HCT116 (cell line): ENCODE measurements around the gene NOTUM. TPM values are rescaled to one million over a fixed set of nuclear protein-coding genes. Genes with fewer than 3 reads are reported as not detected.

Experiments
- ATAC-seq: fragments of 200-7000 bp; cut with Tn5 transposase; 2 replicates; pipeline ENCODE4 v1.9.1; 2020; ENCODE audit warnings: mild to moderate bottlenecking, moderate library complexity
- BruUV-seq: library from RNA; stranded (reverse); fragments of 400-500 nt; replicated peaks from 2 replicates; lab custom pipeline; 2021; lab: Mats Ljungman, UMichigan
- CTCF ChIA-PET: fragments of 300-600 bp; sonication (Branson Sonifier 250); formaldehyde crosslinking; loops from one replicate; lab custom pipeline; 2021; ENCODE audit warnings: antibody characterized with exemption; lab: Charles Lee
- POLR2A ChIA-PET: fragments of 300-600, 350-600 bp; sonication (Branson Sonifier 250); formaldehyde crosslinking; loops from one replicate; lab custom pipeline; 2021; ENCODE audit warnings: antibody characterized with exemption; lab: Charles Lee
- RAD21 ChIA-PET, 2 experiments: fragments of 300-600 bp; sonication (Branson Sonifier 250); formaldehyde crosslinking; loops; one replicate each; lab custom pipeline; 2023; ENCODE audit warnings: low total read pairs in 2 of 2; ENCODE audit not compliant: uncharacterized antibody in 2 of 2, unreplicated experiment in 2 of 2, low non-redundant PET in 1 of 2; lab: Charles Lee
- DNase-seq: peaks from one replicate; pipeline ENCODE4 v3.0.0-alpha.2; 2010; ENCODE audit warnings: low read depth, low spot score
- H2AFZ ChIP-seq: fragments of 200-600 bp; shearing (Covaris generic), sonication (generic); 2 replicates; pipeline ENCODE4 v1.6.1; 2017; ENCODE audit warnings: low read depth, mixed run types, mixed read lengths, antibody characterized with exemption, low read length; ENCODE audit not compliant: poor library complexity, severe bottlenecking
- H3K27ac ChIP-seq: 2 replicates; pipeline ENCODE4 v1.5.1; 2012; ENCODE audit warnings: low read depth, low read length
- H3K27me3 ChIP-seq: fragments of 200-600 bp; sonication (generic); 2 replicates; pipeline ENCODE4 v1.6.1; 2016; ENCODE audit warnings: mixed run types, low read length, mixed read lengths; ENCODE audit not compliant: insufficient read depth
- H3K36me3 ChIP-seq, 2 experiments: fragments of 200-500 bp in 1 of 2; fragments of 200-600 bp in 1 of 2; sonication (Bioruptor generic) in 1 of 2; sonication (generic) in 1 of 2; 2 replicates each; pipeline versions ENCODE4 v1.5.1 to v1.6.1; 2014 to 2016; ENCODE audit warnings: low read length in 2 of 2, inconsistent platforms in 1 of 2, mixed read lengths in 1 of 2, mixed run types in 1 of 2; ENCODE audit not compliant: insufficient read depth in 2 of 2, control insufficient read depth in 1 of 2
- H3K4me1 ChIP-seq, 2 experiments: fragments of 200-600 bp in 1 of 2; sonication (generic) in 1 of 2; 2 replicates each; pipeline versions ENCODE4 v1.5.1 to v1.6.1; 2012 to 2017; ENCODE audit warnings: low read length in 2 of 2, inconsistent platforms in 1 of 2, mild to moderate bottlenecking in 1 of 2, mixed read lengths in 1 of 2, mixed run types in 1 of 2, moderate library complexity in 1 of 2; ENCODE audit not compliant: insufficient read depth in 2 of 2, control insufficient read depth in 1 of 2
- H3K4me2 ChIP-seq: fragments of 200-600 bp; sonication (generic); 2 replicates; pipeline ENCODE4 v1.6.1; 2017; ENCODE audit warnings: mixed run types, low read length, mixed read lengths
- H3K4me3 ChIP-seq, 2 experiments: fragments of 200-600 bp in 1 of 2; sonication (generic) in 1 of 2; replicated peaks in 1 of 2; 2 replicates each; pipeline ENCODE4 v1.5.1; 2011 to 2016; ENCODE audit warnings: low read length in 2 of 2, control low read depth in 1 of 2, low read depth in 1 of 2, mild to moderate bottlenecking in 1 of 2, mixed read lengths in 1 of 2, mixed run types in 1 of 2
- H3K79me2 ChIP-seq: fragments of 200-600 bp; sonication (generic); 2 replicates; pipeline ENCODE4 v1.6.1; 2017; ENCODE audit warnings: mild to moderate bottlenecking, mixed run types, low read length, moderate library complexity, mixed read lengths; ENCODE audit not compliant: insufficient read depth
- H3K9ac ChIP-seq: fragments of 200-600 bp; sonication (generic); 2 replicates; pipeline ENCODE4 v1.6.1; 2016; ENCODE audit warnings: low read length, mixed read lengths
- H3K9me2 ChIP-seq: fragments of 200-600 bp; sonication (generic), shearing (Covaris generic); 2 replicates; pipeline ENCODE4 v1.6.1; 2017; ENCODE audit warnings: mixed run types, mild to moderate bottlenecking, moderate library complexity; ENCODE audit not compliant: insufficient read depth
- H3K9me3 ChIP-seq, 2 experiments: fragments of 200-500 bp in 1 of 2; fragments of 200-600 bp in 1 of 2; sonication (Bioruptor generic) in 1 of 2; sonication (generic) in 1 of 2; 2 replicates each; pipeline ENCODE4 v1.6.1; 2014 to 2017; ENCODE audit warnings: low read length in 2 of 2, mixed read lengths in 2 of 2, inconsistent platforms in 1 of 2, low read depth in 1 of 2, mild to moderate bottlenecking in 1 of 2, mixed run types in 1 of 2, moderate library complexity in 1 of 2; ENCODE audit not compliant: control insufficient read depth in 1 of 2, insufficient read depth in 1 of 2
- H4K20me1 ChIP-seq: fragments of 200-600 bp; sonication (generic), shearing (Covaris generic); 2 replicates; pipeline ENCODE4 v1.6.1; 2017; ENCODE audit warnings: mixed run types, mild to moderate bottlenecking, moderate library complexity; ENCODE audit not compliant: insufficient read depth
- CBX3 ChIP-seq: IDR thresholded peaks from 2 replicates; pipeline ENCODE4 v1.6.1; 2012; ENCODE audit warnings: low read depth
- CEBPB ChIP-seq: IDR thresholded peaks from 2 replicates; pipeline ENCODE4 v1.6.1; 2012; ENCODE audit warnings: low read depth
- ELF1 ChIP-seq: IDR thresholded peaks from 2 replicates; pipeline ENCODE4 v1.6.1; 2012; ENCODE audit warnings: low read depth, borderline replicate concordance
- EZH2 ChIP-seq: fragments of 200-600 bp; sonication (generic); IDR thresholded peaks from 2 replicates; pipeline ENCODE4 v1.6.1; 2017; ENCODE audit warnings: antibody characterized with exemption, mixed run types
- EZH2phosphoT487 ChIP-seq: fragments of 200-600 bp; IDR thresholded peaks from 2 replicates; pipeline ENCODE4 v1.6.1; 2018; ENCODE audit warnings: antibody characterized with exemption, borderline replicate concordance
- JUND ChIP-seq: IDR thresholded peaks from 2 replicates; pipeline ENCODE4 v1.6.1; 2012
- POLR2AphosphoS5 ChIP-seq: IDR thresholded peaks from 2 replicates; pipeline ENCODE4 v1.6.1; 2011; ENCODE audit warnings: mild to moderate bottlenecking, low read depth, low read length, moderate library complexity
- RAD21 ChIP-seq: IDR thresholded peaks from 2 replicates; pipeline ENCODE4 v1.6.1; 2012; ENCODE audit warnings: low read depth, mild to moderate bottlenecking
- SP1 ChIP-seq: IDR thresholded peaks from 2 replicates; pipeline ENCODE4 v1.6.1; 2012; ENCODE audit warnings: low read depth
- ZFX ChIP-seq: fragments of 450-650 bp; IDR thresholded peaks from 2 replicates; pipeline ENCODE4 v1.6.1; 2017
- intact Hi-C: fragments of 100-400 bp; cut with micrococcal nuclease; formaldehyde crosslinking; loops from 2 replicates; pipeline ENCODE4 v1.10.0; 2022
- total RNA-seq: library from RNA; stranded (reverse); gene quantifications from one replicate; pipeline ENCODE4 v1.2.1, GENCODE V29; 2021; ENCODE audit not compliant: unreplicated experiment
- TF ChIP-seq, protein P1 (sequence below): IDR thresholded peaks from 2 replicates; pipeline ENCODE4 v1.6.1; 2012; ENCODE audit warnings: low read depth
- TF ChIP-seq, protein P2 (sequence below): IDR thresholded peaks from 2 replicates; pipeline ENCODE4 v1.6.1; 2011; ENCODE audit warnings: mild to moderate bottlenecking, low read length, moderate library complexity; ENCODE audit not compliant: insufficient replicate concordance; ENCODE audit errors: extremely low read depth
- TF ChIP-seq, protein P3 (sequence below): IDR thresholded peaks from 2 replicates; pipeline ENCODE4 v1.6.1; 2012
- TF ChIP-seq, protein P4 (sequence below), 3 experiments: fragments of 200-600 bp in 1 of 3; sonication (generic) in 1 of 3; IDR thresholded peaks in 2 of 3; conservative IDR thresholded peaks in 1 of 3; 2 replicates each; pipeline ENCODE4 v1.5.1; 2012 to 2017; ENCODE audit warnings: low read depth in 2 of 3, low read length in 2 of 3, antibody characterized with exemption in 1 of 3, borderline replicate concordance in 1 of 3, control low read depth in 1 of 3, mild to moderate bottlenecking in 1 of 3, mixed read lengths in 1 of 3, mixed run types in 1 of 3, moderate library complexity in 1 of 3; ENCODE audit not compliant: insufficient read depth in 1 of 3

NOTUM gene
- total RNA-seq, 1 experiment from 2014 or later, result 12.5 TPM

DNA sequence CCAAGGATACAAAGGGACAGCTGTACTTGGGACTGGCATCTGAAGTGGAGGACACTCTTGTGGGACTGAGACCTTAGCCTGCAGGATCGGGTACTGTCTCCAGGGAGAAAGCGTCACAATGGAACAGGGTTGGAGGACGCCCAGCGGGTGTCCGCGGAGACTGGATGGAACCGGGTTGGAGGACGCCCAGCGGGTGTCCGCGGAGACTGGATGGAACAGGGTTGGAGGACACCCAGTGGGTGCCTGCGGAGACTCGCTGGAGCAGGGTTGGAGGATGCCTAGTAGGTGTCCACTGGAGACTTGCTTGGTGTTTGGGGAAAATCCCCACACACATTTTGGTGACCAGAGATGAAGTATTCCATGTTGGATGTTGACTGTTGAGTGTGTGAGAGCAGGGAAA, 13.8 kb downstream of the NOTUM start, which contains the start of gene MYADML2 (continued):
- TF ChIP-seq, protein P1, sequence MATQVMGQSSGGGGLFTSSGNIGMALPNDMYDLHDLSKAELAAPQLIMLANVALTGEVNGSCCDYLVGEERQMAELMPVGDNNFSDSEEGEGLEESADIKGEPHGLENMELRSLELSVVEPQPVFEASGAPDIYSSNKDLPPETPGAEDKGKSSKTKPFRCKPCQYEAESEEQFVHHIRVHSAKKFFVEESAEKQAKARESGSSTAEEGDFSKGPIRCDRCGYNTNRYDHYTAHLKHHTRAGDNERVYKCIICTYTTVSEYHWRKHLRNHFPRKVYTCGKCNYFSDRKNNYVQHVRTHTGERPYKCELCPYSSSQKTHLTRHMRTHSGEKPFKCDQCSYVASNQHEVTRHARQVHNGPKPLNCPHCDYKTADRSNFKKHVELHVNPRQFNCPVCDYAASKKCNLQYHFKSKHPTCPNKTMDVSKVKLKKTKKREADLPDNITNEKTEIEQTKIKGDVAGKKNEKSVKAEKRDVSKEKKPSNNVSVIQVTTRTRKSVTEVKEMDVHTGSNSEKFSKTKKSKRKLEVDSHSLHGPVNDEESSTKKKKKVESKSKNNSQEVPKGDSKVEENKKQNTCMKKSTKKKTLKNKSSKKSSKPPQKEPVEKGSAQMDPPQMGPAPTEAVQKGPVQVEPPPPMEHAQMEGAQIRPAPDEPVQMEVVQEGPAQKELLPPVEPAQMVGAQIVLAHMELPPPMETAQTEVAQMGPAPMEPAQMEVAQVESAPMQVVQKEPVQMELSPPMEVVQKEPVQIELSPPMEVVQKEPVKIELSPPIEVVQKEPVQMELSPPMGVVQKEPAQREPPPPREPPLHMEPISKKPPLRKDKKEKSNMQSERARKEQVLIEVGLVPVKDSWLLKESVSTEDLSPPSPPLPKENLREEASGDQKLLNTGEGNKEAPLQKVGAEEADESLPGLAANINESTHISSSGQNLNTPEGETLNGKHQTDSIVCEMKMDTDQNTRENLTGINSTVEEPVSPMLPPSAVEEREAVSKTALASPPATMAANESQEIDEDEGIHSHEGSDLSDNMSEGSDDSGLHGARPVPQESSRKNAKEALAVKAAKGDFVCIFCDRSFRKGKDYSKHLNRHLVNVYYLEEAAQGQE, result no peak
- no peak for TF ChIP-seq ELF1
- no peak for TF ChIP-seq SP1
- TF ChIP-seq, all 23 proteins: peak for 0

DNA sequence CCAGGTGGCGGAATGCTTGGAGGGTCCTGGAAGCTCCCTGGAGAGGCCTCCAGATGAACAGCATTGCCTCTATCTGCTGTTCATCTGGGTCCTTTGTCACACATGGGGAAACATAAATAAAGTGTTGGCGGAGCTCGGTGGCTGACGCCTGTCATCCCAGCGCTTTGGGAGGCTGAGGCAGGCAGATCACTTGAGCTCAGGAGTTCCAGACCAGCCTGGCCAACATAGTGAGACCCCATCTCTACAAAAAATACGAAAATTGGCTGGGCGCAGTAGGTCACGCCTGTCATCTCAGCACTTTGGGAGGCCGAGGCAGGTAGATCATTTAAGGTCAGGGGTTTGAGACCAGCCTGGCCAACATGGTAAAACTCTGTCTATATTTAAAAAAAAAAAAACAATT, 16.1 kb downstream of the NOTUM start:
- H3K36me3 ChIP-seq, result no peaks in the 10 kb centered on the region
- ChIA-PET CTCF (interaction anchor here (1.6 kb wide), 1 partner anchor 16 kb away, joined by 9 read pairs; the partner anchor contains the start of gene NOTUM), POLR2A (no interaction called here), RAD21 (no interaction called here)
- H3K9me2 ChIP-seq, result no peaks in the 10 kb centered on the region
- no peaks in the 10 kb centered on the region for H3K27me3 ChIP-seq
- H3K4me1 ChIP-seq, result peaks cover 0 to 10% of the 10 kb centered on the region in 2 experiments; a peak in 1 of 4 replicates
- intact Hi-C loops, result no loop called here
- ATAC-seq, result no peak
- H3K4me2 ChIP-seq, result no peak overlapping the region
- no TSS peak for BruUV-seq
- H3K9me3 ChIP-seq, result no peaks in the 10 kb centered on the region
- H2AFZ ChIP-seq, result no peak overlapping the region
- H4K20me1 ChIP-seq, result no peaks in the 10 kb centered on the region
- no peak overlapping the region for H3K9ac ChIP-seq
- H3K4me3 ChIP-seq, result no peak overlapping the region
- H3K79me2 ChIP-seq, result no peaks in the 10 kb centered on the region
- no peak for DNase-seq
- no peak overlapping the region for H3K27ac ChIP-seq
- TF ChIP-seq POLR2AphosphoS5 (no peak), CEBPB (no peak), CBX3 (no peak), SP1 (no peak), JUND (no peak), RAD21 (no peak), EZH2 (no peak), EZH2phosphoT487 (no peak), ZFX (no peak)
- TF ChIP-seq, protein P2, sequence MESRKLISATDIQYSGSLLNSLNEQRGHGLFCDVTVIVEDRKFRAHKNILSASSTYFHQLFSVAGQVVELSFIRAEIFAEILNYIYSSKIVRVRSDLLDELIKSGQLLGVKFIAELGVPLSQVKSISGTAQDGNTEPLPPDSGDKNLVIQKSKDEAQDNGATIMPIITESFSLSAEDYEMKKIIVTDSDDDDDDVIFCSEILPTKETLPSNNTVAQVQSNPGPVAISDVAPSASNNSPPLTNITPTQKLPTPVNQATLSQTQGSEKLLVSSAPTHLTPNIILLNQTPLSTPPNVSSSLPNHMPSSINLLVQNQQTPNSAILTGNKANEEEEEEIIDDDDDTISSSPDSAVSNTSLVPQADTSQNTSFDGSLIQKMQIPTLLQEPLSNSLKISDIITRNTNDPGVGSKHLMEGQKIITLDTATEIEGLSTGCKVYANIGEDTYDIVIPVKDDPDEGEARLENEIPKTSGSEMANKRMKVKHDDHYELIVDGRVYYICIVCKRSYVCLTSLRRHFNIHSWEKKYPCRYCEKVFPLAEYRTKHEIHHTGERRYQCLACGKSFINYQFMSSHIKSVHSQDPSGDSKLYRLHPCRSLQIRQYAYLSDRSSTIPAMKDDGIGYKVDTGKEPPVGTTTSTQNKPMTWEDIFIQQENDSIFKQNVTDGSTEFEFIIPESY, result no peak
- TF ChIP-seq, protein P1, result no peak
- TF ChIP-seq, protein P3, sequence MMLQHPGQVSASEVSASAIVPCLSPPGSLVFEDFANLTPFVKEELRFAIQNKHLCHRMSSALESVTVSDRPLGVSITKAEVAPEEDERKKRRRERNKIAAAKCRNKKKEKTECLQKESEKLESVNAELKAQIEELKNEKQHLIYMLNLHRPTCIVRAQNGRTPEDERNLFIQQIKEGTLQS, result no peak
- TF ChIP-seq, protein P4, sequence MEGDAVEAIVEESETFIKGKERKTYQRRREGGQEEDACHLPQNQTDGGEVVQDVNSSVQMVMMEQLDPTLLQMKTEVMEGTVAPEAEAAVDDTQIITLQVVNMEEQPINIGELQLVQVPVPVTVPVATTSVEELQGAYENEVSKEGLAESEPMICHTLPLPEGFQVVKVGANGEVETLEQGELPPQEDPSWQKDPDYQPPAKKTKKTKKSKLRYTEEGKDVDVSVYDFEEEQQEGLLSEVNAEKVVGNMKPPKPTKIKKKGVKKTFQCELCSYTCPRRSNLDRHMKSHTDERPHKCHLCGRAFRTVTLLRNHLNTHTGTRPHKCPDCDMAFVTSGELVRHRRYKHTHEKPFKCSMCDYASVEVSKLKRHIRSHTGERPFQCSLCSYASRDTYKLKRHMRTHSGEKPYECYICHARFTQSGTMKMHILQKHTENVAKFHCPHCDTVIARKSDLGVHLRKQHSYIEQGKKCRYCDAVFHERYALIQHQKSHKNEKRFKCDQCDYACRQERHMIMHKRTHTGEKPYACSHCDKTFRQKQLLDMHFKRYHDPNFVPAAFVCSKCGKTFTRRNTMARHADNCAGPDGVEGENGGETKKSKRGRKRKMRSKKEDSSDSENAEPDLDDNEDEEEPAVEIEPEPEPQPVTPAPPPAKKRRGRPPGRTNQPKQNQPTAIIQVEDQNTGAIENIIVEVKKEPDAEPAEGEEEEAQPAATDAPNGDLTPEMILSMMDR (IDR thresholded peaks at IDR 0.05 in 2 of 3, conservative IDR thresholded peaks at IDR 0.05 in 1 of 3; ENCODE audit: borderline replicate concordance in 1 of 3, insufficient read depth in 1 of 3, low read depth in 2 of 3, low read length in 2 of 3), result no peak
